ENCODE results near the gene COL6A3. TPM values are rescaled to one million over a fixed set of nuclear protein-coding genes. Genes with fewer than 3 reads are reported as not detected.

Gene COL6A3
- total RNA-seq, 1 experiment from 2014 or later: 0.81 TPM

DNA sequence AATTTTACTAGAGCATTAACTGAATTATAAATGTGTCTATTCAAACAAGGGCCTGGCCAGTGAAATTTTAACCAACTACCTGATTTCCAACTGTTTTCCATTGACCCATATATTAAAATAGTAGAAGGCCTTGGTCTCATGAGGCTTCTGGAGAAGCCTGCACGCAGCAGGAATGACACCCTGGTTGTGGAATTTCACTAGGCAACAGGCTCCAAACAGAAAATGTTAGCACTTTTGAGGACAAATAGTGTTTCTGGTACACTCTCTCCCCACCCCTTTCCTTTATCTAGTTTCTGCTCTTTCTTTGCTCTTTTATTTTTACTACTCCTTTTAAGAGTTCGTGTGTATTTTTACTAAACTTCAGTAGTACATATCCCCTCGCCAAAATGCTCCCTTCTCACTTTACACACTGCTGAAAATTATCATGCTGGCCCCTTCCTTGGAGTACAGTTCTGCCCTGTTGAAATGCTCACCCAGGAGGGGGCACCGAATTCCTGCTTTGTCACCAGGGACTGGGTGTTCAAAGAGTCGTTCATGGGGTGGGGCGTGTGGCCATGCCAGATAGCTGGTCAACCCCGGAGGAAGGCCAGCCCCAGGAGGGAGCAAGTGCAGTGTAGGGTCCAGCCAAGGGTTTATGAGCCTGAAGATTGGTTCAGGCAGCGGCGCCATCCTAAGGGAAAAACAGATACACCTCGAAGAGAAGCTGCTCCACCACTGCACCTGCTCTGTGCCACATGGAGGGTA, 22.1 kb upstream of the COL6A3 start:
- no peak overlapping the region for H3K14ac ChIP-seq (ENCODE audit: insufficient read depth, low read length)
- H3K56ac ChIP-seq (ENCODE audit: insufficient read length, low read depth, low read length): no peak overlapping the region

More for the DNA sequence above, 22.1 kb upstream of the COL6A3 start:
- Histone ChIP-seq H3K9me3 (ENCODE audit: control insufficient read depth, low read depth, low read length) (no peaks in the 10 kb centered on the region), H3T11ph (ENCODE audit: low read length) (no peak overlapping the region), H3K79me1 (ENCODE audit: insufficient read depth, low read depth, low read length, poor library complexity, severe bottlenecking) (no peaks in the 10 kb centered on the region), H3K4me2 (ENCODE audit: insufficient read depth, insufficient read length, low read length) (no peak overlapping the region), H3K27ac (ENCODE audit: insufficient read length, low read depth, low read length) (no peak overlapping the region), H4K8ac (replicated peaks; ENCODE audit: insufficient read length, low read depth, low read length) (no peak overlapping the region), H3K9ac (ENCODE audit: extremely low read depth, insufficient read length, low read length) (no peak overlapping the region), H3K27me3 (ENCODE audit: insufficient read depth, low read length) (no peaks in the 10 kb centered on the region), H2AK5ac (ENCODE audit: insufficient read length, low read length) (no peak overlapping the region), H2BK15ac (ENCODE audit: low read depth, low read length) (no peak overlapping the region), H4K91ac (ENCODE audit: insufficient read length, low read depth, low read length) (no peak overlapping the region), H2BK5ac (ENCODE audit: insufficient read length, low read length) (no peak overlapping the region), H3K23ac (ENCODE audit: insufficient read length, low read depth, low read length) (no peak overlapping the region), H2AFZ (ENCODE audit: low read length) (no peak overlapping the region), H2BK12ac (ENCODE audit: insufficient read length, low read depth, low read length) (no peak overlapping the region), H3K4ac (ENCODE audit: low read depth, low read length) (no peak overlapping the region), H3K23me2 (ENCODE audit: insufficient read length, low read depth, low read length, poor library complexity, severe bottlenecking) (no peaks in the 10 kb centered on the region), H3K79me2 (ENCODE audit: insufficient read depth, low read length) (no peaks in the 10 kb centered on the region), H4K20me1 (ENCODE audit: control insufficient read depth, insufficient read depth, insufficient read length) (no peaks in the 10 kb centered on the region), H3K4me1 (ENCODE audit: insufficient read depth, low read length) (peaks cover 8% of the 10 kb centered on the region; the same call in 1 of the 2 replicates), H3K18ac (ENCODE audit: insufficient read length, low read depth, low read length) (no peak overlapping the region), H2BK20ac (ENCODE audit: low read depth, low read length, poor library complexity, severe bottlenecking) (no peak overlapping the region), H4K5ac (ENCODE audit: insufficient read length, low read depth, low read length) (no peak overlapping the region), H2BK120ac (ENCODE audit: low read depth, low read length, poor library complexity, severe bottlenecking) (no peak overlapping the region)
- peaks cover 30 to 33% of the 10 kb centered on the region in 2 experiments for H3K4me1 Mint-ChIP-seq
- no peak overlapping the region; a peak in 1 of 7 replicates for H3K27ac Mint-ChIP-seq
- peaks cover 12% of the 10 kb centered on the region for H3K27me3 Mint-ChIP-seq (ENCODE audit: low read depth)
- no peak overlapping the region for H3K4me3 Mint-ChIP-seq
- no peak for DNase-seq
- H3K9me3 Mint-ChIP-seq: peaks cover 3 to 8% of the 10 kb centered on the region in 2 experiments; a peak in 3 of 5 replicates
- no peaks in the 10 kb centered on the region; a peak in 1 of 7 replicates for H3K36me3 Mint-ChIP-seq (ENCODE audit: insufficient read depth in 1 of 3, low read depth in 3 of 3)
- WGBS (ENCODE audit: extremely low coverage, insufficient read length, low lambda C conversion rate): no CpG with 5 or more reads among the region's 10 CpGs
- TF ChIP-seq CTCF (conservative IDR thresholded peaks at IDR 0.05): no peak

Data from H9 (cell line).